Suprapubic skin (tissue), 4 donors: ENCODE measurements around the gene FRMD4A.
"Not testable (repeated sequence)": the region's sequence is repeated elsewhere in the genome, so short reads cannot be mapped to it uniquely, and the experiment has no call there.

Source experiments
- EP300 ChIP-seq: sonication (generic); formaldehyde crosslinking; IDR thresholded peaks from one replicate; pipeline ENCODE4 v1.6.1; 2017; ENCODE audit warnings: antibody characterized with exemption
- POLR2A ChIP-seq, 2 donors: fragments of 450-650 bp; IDR thresholded peaks; one replicate each; pipeline ENCODE4 v1.6.1; 2017; ENCODE audit warnings: antibody characterized with exemption in 2 of 2, mild to moderate bottlenecking in 2 of 2, moderate library complexity in 2 of 2
- POLR2AphosphoS5 ChIP-seq, 3 donors: sonication (generic); formaldehyde crosslinking; IDR thresholded peaks; one replicate each; pipeline ENCODE4 v1.6.1; 2017; ENCODE audit warnings: antibody characterized with exemption in 3 of 3
- TF ChIP-seq, protein P1 (sequence below), 2 donors: fragments of 200-600 bp in 1 of 2; fragments of 450-650 bp in 1 of 2; sonication (generic) in 1 of 2; IDR thresholded peaks; one replicate each; pipeline ENCODE4 v1.5.1; 2016 to 2019; ENCODE audit warnings: antibody characterized with exemption in 2 of 2, mild to moderate bottlenecking in 1 of 2, moderate library complexity in 1 of 2

- TF ChIP-seq, protein P1, sequence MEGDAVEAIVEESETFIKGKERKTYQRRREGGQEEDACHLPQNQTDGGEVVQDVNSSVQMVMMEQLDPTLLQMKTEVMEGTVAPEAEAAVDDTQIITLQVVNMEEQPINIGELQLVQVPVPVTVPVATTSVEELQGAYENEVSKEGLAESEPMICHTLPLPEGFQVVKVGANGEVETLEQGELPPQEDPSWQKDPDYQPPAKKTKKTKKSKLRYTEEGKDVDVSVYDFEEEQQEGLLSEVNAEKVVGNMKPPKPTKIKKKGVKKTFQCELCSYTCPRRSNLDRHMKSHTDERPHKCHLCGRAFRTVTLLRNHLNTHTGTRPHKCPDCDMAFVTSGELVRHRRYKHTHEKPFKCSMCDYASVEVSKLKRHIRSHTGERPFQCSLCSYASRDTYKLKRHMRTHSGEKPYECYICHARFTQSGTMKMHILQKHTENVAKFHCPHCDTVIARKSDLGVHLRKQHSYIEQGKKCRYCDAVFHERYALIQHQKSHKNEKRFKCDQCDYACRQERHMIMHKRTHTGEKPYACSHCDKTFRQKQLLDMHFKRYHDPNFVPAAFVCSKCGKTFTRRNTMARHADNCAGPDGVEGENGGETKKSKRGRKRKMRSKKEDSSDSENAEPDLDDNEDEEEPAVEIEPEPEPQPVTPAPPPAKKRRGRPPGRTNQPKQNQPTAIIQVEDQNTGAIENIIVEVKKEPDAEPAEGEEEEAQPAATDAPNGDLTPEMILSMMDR (IDR thresholded peaks at IDR 0.05), result not testable (repeated sequence)
- not testable (repeated sequence) for TF ChIP-seq EP300; POLR2A (IDR thresholded peaks at IDR 0.05); POLR2AphosphoS5 (IDR thresholded peaks at IDR 0.05)
Observed at GRCh38 chr10:13921131-13921530, 409.6 kb downstream of the FRMD4A start.
